ENCODE results near the gene ABCA1. TPM values are rescaled to one million over a fixed set of nuclear protein-coding genes. Genes with fewer than 3 reads are reported as not detected.

ABCA1 gene
- total and polyA plus RNA-seq, 5 donors from 2014 or later: 0.14 to 4.3 (median 0.41) TPM

DNA sequence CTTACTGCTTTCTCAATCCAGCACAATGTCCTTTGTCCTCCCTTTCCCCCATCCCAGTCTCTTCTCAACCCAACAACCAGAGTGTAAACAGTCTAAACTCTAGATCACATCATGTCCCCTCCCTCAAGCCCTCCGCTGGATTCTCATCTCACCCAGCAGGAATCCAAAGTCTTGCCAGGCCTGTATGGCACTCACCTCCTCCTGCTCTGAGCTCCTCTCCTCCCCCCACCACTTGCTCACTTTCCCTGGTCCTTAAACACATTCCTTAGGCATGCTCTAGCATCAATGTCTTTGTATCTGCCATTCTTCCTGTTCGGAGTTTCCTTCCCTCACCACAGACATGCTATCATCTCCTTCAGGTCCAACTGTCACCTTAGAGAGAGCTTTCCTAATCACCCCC, 85.3 kb downstream of the ABCA1 start:
- no peak overlapping the region for H3K4me3 ChIP-seq (ENCODE audit: low read depth, low read length)
- no peaks in the 10 kb centered on the region for H3K4me1 ChIP-seq (ENCODE audit: control insufficient read depth, insufficient read depth, low read length, poor library complexity, severe bottlenecking)
- H3K9me3 ChIP-seq (ENCODE audit: control insufficient read depth in 2 of 2, low read length in 2 of 2): no peaks in the 10 kb centered on the region
- H3K4me3 Mint-ChIP-seq: no peak overlapping the region
- peaks cover 3% of the 10 kb centered on the region for H3K36me3 Mint-ChIP-seq
- no peaks in the 10 kb centered on the region for H3K9me3 Mint-ChIP-seq
- no peaks in the 10 kb centered on the region for H3K4me1 Mint-ChIP-seq
- H3K36me3 ChIP-seq (ENCODE audit: control insufficient read depth, insufficient read depth, low read length): no peaks in the 10 kb centered on the region
- ATAC-seq (ENCODE audit: low read depth in 2 of 2) (no peak), DNase-seq (no peak)
- no peak overlapping the region for H3K27ac ChIP-seq (ENCODE audit: insufficient read depth, low read length, poor library complexity, severe bottlenecking)
- no peaks in the 10 kb centered on the region for H3K27me3 ChIP-seq (ENCODE audit: control insufficient read depth, insufficient read depth, low read length)
- no peak overlapping the region for H3K27ac Mint-ChIP-seq
- no peaks in the 10 kb centered on the region for H3K27me3 Mint-ChIP-seq

DNA sequence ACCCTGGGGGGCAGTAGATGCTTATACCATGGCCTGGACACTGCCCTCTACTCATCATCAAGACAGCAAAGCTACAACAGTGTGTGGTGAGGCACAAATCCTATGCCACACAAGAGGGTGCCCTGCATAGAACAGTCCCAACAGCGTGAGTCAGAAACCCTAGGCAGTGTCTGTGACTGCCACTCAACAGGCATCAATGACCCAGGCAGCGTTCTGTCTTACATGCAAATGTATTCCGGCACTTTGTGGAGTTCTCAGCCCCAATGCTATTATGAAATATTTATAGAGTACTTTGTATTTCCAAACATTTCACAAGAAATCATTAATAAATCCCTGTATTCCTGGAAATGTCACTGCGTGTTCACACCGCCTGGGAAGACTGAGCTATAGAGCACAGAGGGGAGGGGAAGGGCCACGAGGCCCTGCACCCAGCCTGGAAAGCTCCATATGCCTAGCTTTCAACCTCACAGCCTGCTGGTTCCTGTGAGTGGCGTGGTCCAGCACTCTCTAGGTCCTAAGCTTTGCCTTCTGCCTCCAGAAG, 86.3 kb downstream of the ABCA1 start:
- H3K27me3 Mint-ChIP-seq: no peaks in the 10 kb centered on the region
- H3K4me1 Mint-ChIP-seq: peaks cover 0 to 4% (median 0%) of the 10 kb centered on the region in 4 donors
- ATAC-seq (ENCODE audit: low read depth in 2 of 2) (no peak), DNase-seq (no peak)
- Histone ChIP-seq H3K27ac (ENCODE audit: insufficient read depth, low read length, poor library complexity, severe bottlenecking) (no peak overlapping the region), H3K27me3 (ENCODE audit: control insufficient read depth, insufficient read depth, low read length) (no peaks in the 10 kb centered on the region), H3K36me3 (ENCODE audit: control insufficient read depth, insufficient read depth, low read length) (no peaks in the 10 kb centered on the region), H3K9me3 (ENCODE audit: control insufficient read depth in 2 of 2, low read length in 2 of 2) (no peaks in the 10 kb centered on the region), H3K4me3 (ENCODE audit: low read depth, low read length) (no peak overlapping the region), H3K4me1 (ENCODE audit: control insufficient read depth, insufficient read depth, low read length, poor library complexity, severe bottlenecking) (no peaks in the 10 kb centered on the region)
- no peak overlapping the region for H3K4me3 Mint-ChIP-seq
- no peaks in the 10 kb centered on the region for H3K9me3 Mint-ChIP-seq
- no peak overlapping the region for H3K27ac Mint-ChIP-seq
- H3K36me3 Mint-ChIP-seq: peaks cover 3% of the 10 kb centered on the region

DNA sequence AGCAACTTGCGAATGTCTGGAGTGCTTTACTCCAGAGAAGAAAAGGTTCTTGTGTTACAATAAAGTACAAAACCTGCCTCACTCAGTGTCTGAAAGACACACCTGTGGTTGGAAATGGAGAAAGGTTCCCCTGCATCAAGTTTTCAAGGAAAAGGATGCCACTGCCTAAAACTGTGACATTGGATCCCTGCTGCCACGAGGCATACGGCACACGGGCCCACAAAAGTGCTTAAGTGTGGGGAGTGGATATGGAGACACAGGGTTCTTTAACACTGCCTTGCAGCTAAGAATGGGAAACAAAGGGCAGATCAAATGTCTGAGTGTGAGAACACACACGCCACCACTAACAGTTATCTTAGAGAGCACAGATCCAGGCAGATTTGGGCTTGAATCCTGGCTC, 89.0 kb downstream of the ABCA1 start:
- no peak overlapping the region for H3K4me3 Mint-ChIP-seq
- H3K27me3 ChIP-seq (ENCODE audit: control insufficient read depth, insufficient read depth, low read length): no peaks in the 10 kb centered on the region
- peaks cover 10% of the 10 kb centered on the region for H3K36me3 Mint-ChIP-seq
- ATAC-seq (ENCODE audit: low read depth in 2 of 2): no peak
- H3K36me3 ChIP-seq (ENCODE audit: control insufficient read depth, insufficient read depth, low read length): peaks cover 4% of the 10 kb centered on the region
- no peaks in the 10 kb centered on the region for H3K9me3 ChIP-seq (ENCODE audit: control insufficient read depth in 2 of 2, low read length in 2 of 2)
- H3K27ac Mint-ChIP-seq: no peak overlapping the region
- H3K9me3 Mint-ChIP-seq: no peaks in the 10 kb centered on the region
- no peaks in the 10 kb centered on the region for H3K4me1 ChIP-seq (ENCODE audit: control insufficient read depth, insufficient read depth, low read length, poor library complexity, severe bottlenecking)
- H3K27ac ChIP-seq (ENCODE audit: insufficient read depth, low read length, poor library complexity, severe bottlenecking): no peak overlapping the region
- H3K27me3 Mint-ChIP-seq: no peaks in the 10 kb centered on the region
- no peak for DNase-seq
- no peak overlapping the region for H3K4me3 ChIP-seq (ENCODE audit: low read depth, low read length)
- peaks cover 0 to 11% (median 7%) of the 10 kb centered on the region in 4 donors for H3K4me1 Mint-ChIP-seq

DNA sequence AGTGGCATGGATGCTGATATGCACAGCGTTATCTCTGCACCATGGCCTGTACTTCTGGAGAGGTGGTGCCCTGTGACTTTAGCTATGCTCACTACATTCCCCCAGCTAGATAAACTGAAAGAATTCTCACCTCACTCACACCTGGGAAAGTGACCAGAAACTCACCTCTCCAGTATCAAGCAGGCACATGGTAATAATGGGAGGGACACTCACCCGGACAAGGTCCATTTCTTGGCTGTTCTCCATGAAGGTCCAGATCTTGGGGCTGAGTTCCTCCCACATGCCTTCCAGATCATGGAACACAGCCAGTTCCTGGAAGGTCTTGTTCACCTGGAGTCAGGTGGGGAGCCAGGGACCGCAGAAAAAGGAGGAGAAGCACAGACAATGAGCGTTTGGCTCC, 91.2 kb downstream of the ABCA1 start:
- H3K27me3 Mint-ChIP-seq: no peaks in the 10 kb centered on the region
- Histone ChIP-seq H3K27ac (ENCODE audit: insufficient read depth, low read length, poor library complexity, severe bottlenecking) (no peak overlapping the region), H3K36me3 (ENCODE audit: control insufficient read depth, insufficient read depth, low read length) (peaks cover 4% of the 10 kb centered on the region), H3K27me3 (ENCODE audit: control insufficient read depth, insufficient read depth, low read length) (no peaks in the 10 kb centered on the region), H3K9me3 (ENCODE audit: control insufficient read depth in 2 of 2, low read length in 2 of 2) (no peaks in the 10 kb centered on the region), H3K4me1 (ENCODE audit: control insufficient read depth, insufficient read depth, low read length, poor library complexity, severe bottlenecking) (no peaks in the 10 kb centered on the region), H3K4me3 (ENCODE audit: low read depth, low read length) (no peak overlapping the region)
- peaks cover 7% of the 10 kb centered on the region for H3K36me3 Mint-ChIP-seq
- peak overlapping the region in 1 of 3 donors; percentile 27 for H3K27ac Mint-ChIP-seq
- H3K4me3 Mint-ChIP-seq: no peak overlapping the region
- H3K9me3 Mint-ChIP-seq: no peaks in the 10 kb centered on the region
- no peak for DNase-seq
- H3K4me1 Mint-ChIP-seq: peaks cover 0 to 11% (median 7%) of the 10 kb centered on the region in 4 donors
- ATAC-seq (ENCODE audit: low read depth in 2 of 2): no peak

DNA sequence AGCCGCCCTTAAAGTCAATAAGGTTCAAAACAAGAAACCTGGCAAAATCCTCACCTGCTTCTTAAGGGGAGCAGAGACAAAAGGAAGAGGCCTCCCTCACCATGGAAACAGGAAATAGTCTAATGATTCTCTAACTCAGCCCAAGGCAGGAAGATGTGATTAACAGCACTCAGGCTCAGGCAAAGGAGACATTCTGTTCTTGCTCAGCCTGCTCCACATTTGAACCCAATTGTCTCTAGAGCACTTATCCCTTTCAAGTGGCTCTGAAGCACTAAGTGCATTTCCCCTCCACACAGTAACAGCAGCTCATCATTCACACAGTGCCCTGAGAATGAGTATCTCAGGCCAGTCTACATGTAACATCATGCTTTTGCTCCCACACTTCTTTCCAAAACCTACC, 91.7 kb downstream of the ABCA1 start:
- Mint-ChIP-seq H3K27me3 (no peaks in the 10 kb centered on the region), H3K9me3 (no peaks in the 10 kb centered on the region), H3K36me3 (peaks cover 7% of the 10 kb centered on the region), H3K27ac (no peak overlapping the region), H3K4me3 (no peak overlapping the region), H3K4me1 (peaks cover 0 to 11% (median 7%) of the 10 kb centered on the region in 4 donors)
- DNase-seq (peak in 1 of 3 donors; percentile 29), ATAC-seq (ENCODE audit: low read depth in 2 of 2) (no peak)
- H3K27me3 ChIP-seq (ENCODE audit: control insufficient read depth, insufficient read depth, low read length): no peaks in the 10 kb centered on the region
- no peaks in the 10 kb centered on the region for H3K4me1 ChIP-seq (ENCODE audit: control insufficient read depth, insufficient read depth, low read length, poor library complexity, severe bottlenecking)
- no peak overlapping the region for H3K27ac ChIP-seq (ENCODE audit: insufficient read depth, low read length, poor library complexity, severe bottlenecking)
- H3K36me3 ChIP-seq (ENCODE audit: control insufficient read depth, insufficient read depth, low read length): peaks cover 4% of the 10 kb centered on the region
- H3K4me3 ChIP-seq (ENCODE audit: low read depth, low read length): no peak overlapping the region
- H3K9me3 ChIP-seq (ENCODE audit: control insufficient read depth in 2 of 2, low read length in 2 of 2): no peaks in the 10 kb centered on the region

DNA sequence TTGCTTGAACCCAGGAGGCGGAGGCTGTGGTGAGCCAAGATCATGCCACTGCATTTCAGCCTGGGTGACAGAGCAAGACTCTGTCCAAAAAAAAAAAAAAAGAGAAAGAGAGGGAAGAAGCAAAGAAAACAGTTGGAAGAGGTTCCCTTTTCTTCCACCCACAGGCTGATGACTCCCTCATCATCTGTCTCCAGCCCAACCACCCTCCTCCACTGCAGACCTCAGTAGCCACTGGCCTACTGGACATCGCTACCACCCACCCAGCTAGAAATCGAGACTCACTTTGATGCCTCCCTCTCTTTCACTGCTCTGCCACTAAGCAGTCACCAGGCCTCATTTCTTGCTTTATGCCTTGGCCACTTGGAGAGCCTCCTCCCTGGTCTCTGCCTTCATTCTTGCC, 92.8 kb downstream of the ABCA1 start:
- H3K4me3 ChIP-seq (ENCODE audit: low read depth, low read length): no peak overlapping the region
- peaks cover 0 to 11% (median 7%) of the 10 kb centered on the region in 4 donors for H3K4me1 Mint-ChIP-seq
- H3K4me1 ChIP-seq (ENCODE audit: control insufficient read depth, insufficient read depth, low read length, poor library complexity, severe bottlenecking): no peaks in the 10 kb centered on the region
- H3K4me3 Mint-ChIP-seq: no peak overlapping the region
- no peak overlapping the region for H3K27ac ChIP-seq (ENCODE audit: insufficient read depth, low read length, poor library complexity, severe bottlenecking)
- H3K9me3 ChIP-seq (ENCODE audit: control insufficient read depth in 2 of 2, low read length in 2 of 2): no peaks in the 10 kb centered on the region
- DNase-seq (no peak), ATAC-seq (ENCODE audit: low read depth in 2 of 2) (no peak)
- H3K36me3 Mint-ChIP-seq: peaks cover 7% of the 10 kb centered on the region
- H3K9me3 Mint-ChIP-seq: no peaks in the 10 kb centered on the region
- peak overlapping the region in 1 of 3 donors; percentile 7 for H3K27ac Mint-ChIP-seq
- peaks cover 4% of the 10 kb centered on the region for H3K36me3 ChIP-seq (ENCODE audit: control insufficient read depth, insufficient read depth, low read length)
- H3K27me3 Mint-ChIP-seq: no peaks in the 10 kb centered on the region
- H3K27me3 ChIP-seq (ENCODE audit: control insufficient read depth, insufficient read depth, low read length): no peaks in the 10 kb centered on the region

DNA sequence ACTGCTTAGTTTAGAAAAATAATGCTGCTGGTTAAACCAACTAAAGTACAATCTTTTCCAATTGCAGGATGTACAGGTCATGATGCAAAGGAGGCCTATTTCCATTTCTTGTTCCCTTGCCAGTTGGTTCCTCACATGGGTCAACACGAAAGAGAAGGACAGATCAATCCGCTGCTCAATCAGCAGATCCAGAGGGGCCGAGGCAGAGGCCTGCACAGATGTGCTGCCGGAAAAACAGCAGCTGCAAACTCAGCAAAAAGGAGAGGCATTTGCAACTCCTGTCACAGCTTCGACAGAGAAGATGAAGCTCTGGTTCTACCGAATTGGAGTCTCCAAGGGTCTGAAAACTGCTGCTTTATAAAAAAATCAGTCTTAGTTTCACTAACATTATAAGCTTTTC, 94.3 kb downstream of the ABCA1 start:
- no peak for ATAC-seq (ENCODE audit: low read depth in 2 of 2)
- no peaks in the 10 kb centered on the region for H3K9me3 Mint-ChIP-seq
- Histone ChIP-seq H3K36me3 (ENCODE audit: control insufficient read depth, insufficient read depth, low read length) (peaks cover 4% of the 10 kb centered on the region), H3K27me3 (ENCODE audit: control insufficient read depth, insufficient read depth, low read length) (no peaks in the 10 kb centered on the region), H3K4me1 (ENCODE audit: control insufficient read depth, insufficient read depth, low read length, poor library complexity, severe bottlenecking) (no peaks in the 10 kb centered on the region), H3K4me3 (ENCODE audit: low read depth, low read length) (no peak overlapping the region), H3K9me3 (ENCODE audit: control insufficient read depth in 2 of 2, low read length in 2 of 2) (no peaks in the 10 kb centered on the region), H3K27ac (ENCODE audit: insufficient read depth, low read length, poor library complexity, severe bottlenecking) (no peak overlapping the region)
- H3K27ac Mint-ChIP-seq: no peak overlapping the region
- no peak for DNase-seq
- peaks cover 7% of the 10 kb centered on the region for H3K36me3 Mint-ChIP-seq
- no peak overlapping the region for H3K4me3 Mint-ChIP-seq
- no peaks in the 10 kb centered on the region for H3K27me3 Mint-ChIP-seq
- H3K4me1 Mint-ChIP-seq: peaks cover 0 to 13% (median 7%) of the 10 kb centered on the region in 4 donors

DNA sequence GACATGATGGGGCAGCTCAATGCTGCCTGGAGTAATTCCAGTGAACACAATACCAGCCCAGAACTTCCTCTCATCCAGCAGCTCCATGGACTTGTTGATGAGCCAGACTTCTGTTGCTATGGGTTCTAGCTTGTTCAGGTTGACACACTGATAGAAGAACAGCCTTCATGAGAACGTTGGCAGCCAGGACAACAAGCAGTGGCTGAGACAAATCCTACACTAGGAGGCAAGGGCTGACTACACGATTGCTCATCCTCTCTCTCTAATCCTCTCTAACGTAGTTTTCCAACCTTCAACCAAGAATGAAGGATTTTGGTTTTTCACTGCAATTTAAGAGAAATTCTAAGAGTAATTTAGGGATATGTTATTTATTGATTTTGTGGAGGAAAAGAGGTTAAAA, 96.3 kb downstream of the ABCA1 start:
- H3K4me1 Mint-ChIP-seq: peaks cover 0 to 8% (median 7%) of the 10 kb centered on the region in 4 donors
- ATAC-seq (ENCODE audit: low read depth in 2 of 2): no peak
- no peaks in the 10 kb centered on the region for H3K27me3 Mint-ChIP-seq
- DNase-seq: no peak
- H3K9me3 Mint-ChIP-seq: no peaks in the 10 kb centered on the region
- H3K27ac Mint-ChIP-seq: no peak overlapping the region
- H3K36me3 Mint-ChIP-seq: peaks cover 11% of the 10 kb centered on the region
- Histone ChIP-seq H3K27ac (ENCODE audit: insufficient read depth, low read length, poor library complexity, severe bottlenecking) (no peak overlapping the region), H3K36me3 (ENCODE audit: control insufficient read depth, insufficient read depth, low read length) (peaks cover 8% of the 10 kb centered on the region), H3K4me3 (ENCODE audit: low read depth, low read length) (no peak overlapping the region), H3K4me1 (ENCODE audit: control insufficient read depth, insufficient read depth, low read length, poor library complexity, severe bottlenecking) (no peaks in the 10 kb centered on the region), H3K9me3 (ENCODE audit: control insufficient read depth in 2 of 2, low read length in 2 of 2) (no peaks in the 10 kb centered on the region), H3K27me3 (ENCODE audit: control insufficient read depth, insufficient read depth, low read length) (no peaks in the 10 kb centered on the region)
- no peak overlapping the region for H3K4me3 Mint-ChIP-seq

Data from CD4-positive, CD25-positive, alpha-beta regulatory T cell (primary cell).